PC-9 (cell line): ENCODE data around the gene PLEKHG2.

Source experiments
- EZH2 ChIP-seq: fragments of 200-600 bp; sonication (generic); IDR thresholded peaks from 2 replicates; pipeline ENCODE4 v1.8.0; 2017; ENCODE audit warnings: antibody characterized with exemption, low read depth
- TF ChIP-seq, protein P1 (sequence below): fragments of 200-600 bp; sonication (generic); conservative IDR thresholded peaks from 2 replicates; pipeline ENCODE4 v1.6.1; 2017; ENCODE audit warnings: mixed run types, antibody characterized with exemption, mild to moderate bottlenecking, moderate library complexity

DNA sequence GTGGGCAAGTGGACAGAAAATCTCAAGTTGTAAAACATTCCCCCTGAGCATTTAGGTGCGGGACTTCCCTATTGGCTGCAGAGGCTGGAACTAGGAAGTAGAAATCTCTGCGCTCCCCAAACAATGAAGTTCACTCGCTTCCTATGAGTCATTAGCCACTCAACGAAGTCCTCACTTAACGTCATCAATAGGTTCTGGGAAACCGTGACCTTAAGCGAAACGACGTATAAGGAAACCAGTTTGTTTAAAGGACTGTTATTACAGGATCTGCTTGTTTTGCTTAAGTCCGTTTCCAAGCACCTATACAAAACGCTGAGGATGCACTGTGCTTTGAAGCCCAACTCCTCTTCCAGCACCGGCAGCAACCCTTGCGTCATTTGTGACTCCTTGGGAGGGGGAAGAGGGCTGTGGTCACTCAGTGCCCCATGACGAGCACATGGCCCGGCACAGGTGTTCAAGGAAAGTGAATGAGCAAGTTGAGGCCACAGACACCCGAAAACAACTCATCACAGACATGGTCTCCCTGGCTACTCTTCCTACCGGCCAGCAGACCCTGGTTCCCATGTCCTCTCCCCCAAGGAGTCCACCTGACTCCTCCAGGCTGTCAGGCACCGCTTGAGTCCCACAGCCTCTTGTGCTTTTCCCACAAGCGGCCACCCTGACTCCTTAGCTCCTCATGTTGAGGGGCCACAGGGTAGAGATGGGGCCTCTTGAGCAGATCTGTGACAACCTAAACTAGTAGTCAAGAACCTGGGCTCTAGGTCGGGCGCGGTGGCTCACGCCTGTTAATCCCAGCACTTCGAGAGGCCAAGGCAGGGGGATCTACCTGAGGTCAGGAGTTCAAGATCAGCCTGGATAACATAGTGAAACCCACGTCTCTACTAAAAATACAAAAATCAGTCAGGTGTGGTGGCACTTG, 18.5 kb downstream of the PLEKHG2 start:
- no peak for TF ChIP-seq EZH2
- TF ChIP-seq, protein P1, sequence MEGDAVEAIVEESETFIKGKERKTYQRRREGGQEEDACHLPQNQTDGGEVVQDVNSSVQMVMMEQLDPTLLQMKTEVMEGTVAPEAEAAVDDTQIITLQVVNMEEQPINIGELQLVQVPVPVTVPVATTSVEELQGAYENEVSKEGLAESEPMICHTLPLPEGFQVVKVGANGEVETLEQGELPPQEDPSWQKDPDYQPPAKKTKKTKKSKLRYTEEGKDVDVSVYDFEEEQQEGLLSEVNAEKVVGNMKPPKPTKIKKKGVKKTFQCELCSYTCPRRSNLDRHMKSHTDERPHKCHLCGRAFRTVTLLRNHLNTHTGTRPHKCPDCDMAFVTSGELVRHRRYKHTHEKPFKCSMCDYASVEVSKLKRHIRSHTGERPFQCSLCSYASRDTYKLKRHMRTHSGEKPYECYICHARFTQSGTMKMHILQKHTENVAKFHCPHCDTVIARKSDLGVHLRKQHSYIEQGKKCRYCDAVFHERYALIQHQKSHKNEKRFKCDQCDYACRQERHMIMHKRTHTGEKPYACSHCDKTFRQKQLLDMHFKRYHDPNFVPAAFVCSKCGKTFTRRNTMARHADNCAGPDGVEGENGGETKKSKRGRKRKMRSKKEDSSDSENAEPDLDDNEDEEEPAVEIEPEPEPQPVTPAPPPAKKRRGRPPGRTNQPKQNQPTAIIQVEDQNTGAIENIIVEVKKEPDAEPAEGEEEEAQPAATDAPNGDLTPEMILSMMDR = no peak
